Skeletal muscle satellite cell (primary cell): ENCODE results near the gene SMIM44.

Experiments used
- H3K27me3 ChIP-seq: 2 replicates; pipeline ENCODE4 v1.7.0; 2013; ENCODE audit warnings: low read length; ENCODE audit not compliant: control insufficient read depth, insufficient read depth
- H3K36me3 ChIP-seq: 2 replicates; pipeline ENCODE4 v1.7.0; 2013; ENCODE audit warnings: mild to moderate bottlenecking, control low read depth, low read length; ENCODE audit not compliant: insufficient read depth
- H3K4me1 ChIP-seq: 2 replicates; pipeline ENCODE4 v1.7.0; 2013; ENCODE audit warnings: low read length; ENCODE audit not compliant: control insufficient read depth, insufficient read depth
- H3K4me2 ChIP-seq: 2 replicates; pipeline ENCODE4 v1.7.0; 2013; ENCODE audit warnings: mild to moderate bottlenecking, low read length
- H3K4me3 ChIP-seq: 2 replicates; pipeline ENCODE4 v1.7.0; 2013; ENCODE audit warnings: low read length
- H3K9ac ChIP-seq: 2 replicates; pipeline ENCODE4 v1.7.0; 2013; ENCODE audit warnings: mild to moderate bottlenecking, low read depth, low read length, moderate library complexity
- H3K9me3 ChIP-seq: replicated peaks from 2 replicates; pipeline ENCODE4 v1.7.0; 2013; ENCODE audit warnings: mild to moderate bottlenecking, control low read depth, low read length

SMIM44 gene

GRCh38 chr19:3524078-3524842 lies 41.0 kb upstream of the SMIM44 start:
- no peak overlapping the region for H3K9ac ChIP-seq
- no peaks in the 10 kb centered on the region for H3K27me3 ChIP-seq
- no peak overlapping the region for H3K4me2 ChIP-seq
- H3K9me3 ChIP-seq, result no peaks in the 10 kb centered on the region
- H3K36me3 ChIP-seq, result peaks cover 54% of the 10 kb centered on the region
- H3K4me1 ChIP-seq, result no peaks in the 10 kb centered on the region
- no peak overlapping the region for H3K4me3 ChIP-seq

GRCh38 chr19:3523361-3524077 lies 40.3 kb upstream of the SMIM44 start:
- H3K27me3 ChIP-seq, result no peaks in the 10 kb centered on the region
- no peaks in the 10 kb centered on the region for H3K4me1 ChIP-seq
- H3K4me3 ChIP-seq, result no peak overlapping the region
- H3K9me3 ChIP-seq, result no peaks in the 10 kb centered on the region
- H3K36me3 ChIP-seq, result peaks cover 55% of the 10 kb centered on the region
- H3K4me2 ChIP-seq, result no peak overlapping the region
- H3K9ac ChIP-seq, result no peak overlapping the region

- peaks cover 49% of the 10 kb centered on the region for H3K36me3 ChIP-seq
- no peak overlapping the region for H3K4me3 ChIP-seq
- H3K4me2 ChIP-seq, result no peak overlapping the region
- no peaks in the 10 kb centered on the region for H3K27me3 ChIP-seq
- no peaks in the 10 kb centered on the region for H3K4me1 ChIP-seq
- H3K9me3 ChIP-seq, result no peaks in the 10 kb centered on the region
- H3K9ac ChIP-seq, result no peak overlapping the region
These were observed 39.5 kb upstream of the SMIM44 start for GRCh38 chr19:3522421-3523360.

- H3K27me3 ChIP-seq, result no peaks in the 10 kb centered on the region
- no peaks in the 10 kb centered on the region for H3K9me3 ChIP-seq
- no peak overlapping the region for H3K4me3 ChIP-seq
- peaks cover 5% of the 10 kb centered on the region for H3K4me1 ChIP-seq
- no peak overlapping the region for H3K4me2 ChIP-seq
- peaks cover 38% of the 10 kb centered on the region for H3K36me3 ChIP-seq
- H3K9ac ChIP-seq, result no peak overlapping the region
These were observed 37.8 kb upstream of the SMIM44 start for GRCh38 chr19:3521104-3521445.

GRCh38 chr19:3520166-3521103 lies 37.2 kb upstream of the SMIM44 start:
- no peak overlapping the region for H3K9ac ChIP-seq

GRCh38 chr19:3519126-3519525 lies 35.9 kb upstream of the SMIM44 start:
- Histone ChIP-seq H3K4me2 (no peak overlapping the region), H3K27me3 (no peaks in the 10 kb centered on the region), H3K9me3 (no peaks in the 10 kb centered on the region), H3K4me3 (no peak overlapping the region), H3K36me3 (peaks cover 24% of the 10 kb centered on the region), H3K9ac (no peak overlapping the region), H3K4me1 (peaks cover 17% of the 10 kb centered on the region)

More at GRCh38 chr19:3520166-3521103, 37.2 kb upstream of the SMIM44 start:
- H3K4me1 ChIP-seq, result peaks cover 9% of the 10 kb centered on the region
- no peak overlapping the region for H3K4me2 ChIP-seq
- no peaks in the 10 kb centered on the region for H3K9me3 ChIP-seq
- H3K27me3 ChIP-seq, result no peaks in the 10 kb centered on the region
- H3K36me3 ChIP-seq, result peaks cover 34% of the 10 kb centered on the region
- H3K4me3 ChIP-seq, result no peak overlapping the region

- H3K9ac ChIP-seq, result no peak overlapping the region
- peaks cover 19% of the 10 kb centered on the region for H3K36me3 ChIP-seq
- no peaks in the 10 kb centered on the region for H3K9me3 ChIP-seq
- no peak overlapping the region for H3K4me2 ChIP-seq
- H3K4me3 ChIP-seq, result no peak overlapping the region
- H3K4me1 ChIP-seq, result peaks cover 22% of the 10 kb centered on the region
- no peaks in the 10 kb centered on the region for H3K27me3 ChIP-seq
These were observed 35.4 kb upstream of the SMIM44 start for GRCh38 chr19:3518659-3519058.

GRCh38 chr19:3518255-3518654 lies 35.0 kb upstream of the SMIM44 start:
- peaks cover 18% of the 10 kb centered on the region for H3K36me3 ChIP-seq
- H3K9me3 ChIP-seq, result no peaks in the 10 kb centered on the region
- H3K4me3 ChIP-seq, result no peak overlapping the region
- no peak overlapping the region for H3K4me2 ChIP-seq
- peaks cover 25% of the 10 kb centered on the region for H3K4me1 ChIP-seq
- no peak overlapping the region for H3K9ac ChIP-seq
- H3K27me3 ChIP-seq, result no peaks in the 10 kb centered on the region

GRCh38 chr19:3517638-3518037 lies 34.4 kb upstream of the SMIM44 start:
- no peak overlapping the region for H3K4me3 ChIP-seq
- H3K9me3 ChIP-seq, result no peaks in the 10 kb centered on the region
- no peak overlapping the region for H3K9ac ChIP-seq
- peaks cover 25% of the 10 kb centered on the region for H3K4me1 ChIP-seq
- no peak overlapping the region for H3K4me2 ChIP-seq
- no peaks in the 10 kb centered on the region for H3K27me3 ChIP-seq
- peaks cover 19% of the 10 kb centered on the region for H3K36me3 ChIP-seq

GRCh38 chr19:3516675-3517207 lies 33.5 kb upstream of the SMIM44 start:
- H3K4me1 ChIP-seq, result peaks cover 25% of the 10 kb centered on the region
- no peak overlapping the region for H3K9ac ChIP-seq
- no peaks in the 10 kb centered on the region for H3K27me3 ChIP-seq
- peaks cover 24% of the 10 kb centered on the region for H3K36me3 ChIP-seq
- H3K4me3 ChIP-seq, result no peak overlapping the region
- no peak overlapping the region for H3K4me2 ChIP-seq
- no peaks in the 10 kb centered on the region for H3K9me3 ChIP-seq
